ENCODE measurements around the gene NMNAT2.

DNA sequence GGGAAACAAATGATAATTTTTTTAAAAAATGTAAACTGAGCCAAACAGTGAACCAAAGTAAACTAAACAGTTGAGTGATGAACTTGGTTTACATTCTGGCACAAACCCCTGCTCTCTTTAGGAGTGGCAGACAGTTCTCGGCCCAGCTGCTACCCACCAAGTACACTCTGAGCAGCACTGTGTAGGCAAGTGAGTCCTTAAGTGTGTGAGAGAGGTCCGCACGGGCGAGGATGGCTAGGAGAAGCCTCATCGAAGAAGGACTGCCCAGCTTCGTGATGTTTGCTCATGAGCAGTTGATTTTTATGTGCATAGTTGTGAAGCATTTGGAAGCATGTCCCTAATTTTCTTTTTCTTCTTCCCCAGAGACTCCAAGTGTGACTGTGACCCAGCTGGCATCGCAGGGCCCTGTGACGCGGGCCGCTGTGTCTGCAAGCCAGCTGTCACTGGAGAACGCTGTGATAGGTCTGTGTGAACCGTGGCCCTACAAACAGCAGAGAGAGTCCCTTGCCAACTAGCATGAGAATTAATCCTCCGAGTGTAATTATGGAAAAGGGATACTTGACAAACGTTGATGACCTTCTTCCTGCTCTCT is 200.1 kb downstream of the NMNAT2 start:
- TF ChIP-seq, protein P1, sequence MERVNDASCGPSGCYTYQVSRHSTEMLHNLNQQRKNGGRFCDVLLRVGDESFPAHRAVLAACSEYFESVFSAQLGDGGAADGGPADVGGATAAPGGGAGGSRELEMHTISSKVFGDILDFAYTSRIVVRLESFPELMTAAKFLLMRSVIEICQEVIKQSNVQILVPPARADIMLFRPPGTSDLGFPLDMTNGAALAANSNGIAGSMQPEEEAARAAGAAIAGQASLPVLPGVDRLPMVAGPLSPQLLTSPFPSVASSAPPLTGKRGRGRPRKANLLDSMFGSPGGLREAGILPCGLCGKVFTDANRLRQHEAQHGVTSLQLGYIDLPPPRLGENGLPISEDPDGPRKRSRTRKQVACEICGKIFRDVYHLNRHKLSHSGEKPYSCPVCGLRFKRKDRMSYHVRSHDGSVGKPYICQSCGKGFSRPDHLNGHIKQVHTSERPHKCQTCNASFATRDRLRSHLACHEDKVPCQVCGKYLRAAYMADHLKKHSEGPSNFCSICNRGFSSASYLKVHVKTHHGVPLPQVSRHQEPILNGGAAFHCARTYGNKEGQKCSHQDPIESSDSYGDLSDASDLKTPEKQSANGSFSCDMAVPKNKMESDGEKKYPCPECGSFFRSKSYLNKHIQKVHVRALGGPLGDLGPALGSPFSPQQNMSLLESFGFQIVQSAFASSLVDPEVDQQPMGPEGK (CRISPR knock-in tag; IDR thresholded peaks at IDR 0.05; ENCODE audit: borderline replicate concordance), result no peak
- TF ChIP-seq, protein P2, sequence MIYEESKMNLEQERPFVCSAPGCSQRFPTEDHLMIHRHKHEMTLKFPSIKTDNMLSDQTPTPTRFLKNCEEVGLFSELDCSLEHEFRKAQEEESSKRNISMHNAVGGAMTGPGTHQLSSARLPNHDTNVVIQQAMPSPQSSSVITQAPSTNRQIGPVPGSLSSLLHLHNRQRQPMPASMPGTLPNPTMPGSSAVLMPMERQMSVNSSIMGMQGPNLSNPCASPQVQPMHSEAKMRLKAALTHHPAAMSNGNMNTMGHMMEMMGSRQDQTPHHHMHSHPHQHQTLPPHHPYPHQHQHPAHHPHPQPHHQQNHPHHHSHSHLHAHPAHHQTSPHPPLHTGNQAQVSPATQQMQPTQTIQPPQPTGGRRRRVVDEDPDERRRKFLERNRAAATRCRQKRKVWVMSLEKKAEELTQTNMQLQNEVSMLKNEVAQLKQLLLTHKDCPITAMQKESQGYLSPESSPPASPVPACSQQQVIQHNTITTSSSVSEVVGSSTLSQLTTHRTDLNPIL (CRISPR knock-in tag; IDR thresholded peaks at IDR 0.05; ENCODE audit: low read depth), result no peak
- TF ChIP-seq PPARA (CRISPR knock-in tag; IDR thresholded peaks at IDR 0.05; ENCODE audit: borderline replicate concordance), result no peak

Data from SK-N-SH treated with all-trans-retinoic acid at 6 μM for 48 hours (cell line).